Adipocyte (in vitro differentiated cells): ENCODE results near the gene PLXNA2.

Source experiments
- DNase-seq: peaks from one replicate; pipeline ENCODE4 v3.0.0-alpha.2; 2015; ENCODE audit warnings: low read depth
- H3K27me3 ChIP-seq: replicated peaks from 2 replicates; pipeline ENCODE4 v1.7.0; 2013; ENCODE audit warnings: mild to moderate bottlenecking, low read length, moderate library complexity; ENCODE audit not compliant: control insufficient read depth, insufficient read depth
- H3K36me3 ChIP-seq: 2 replicates; pipeline ENCODE4 v1.7.0; 2013; ENCODE audit warnings: low read length, mild to moderate bottlenecking, moderate library complexity; ENCODE audit not compliant: control insufficient read depth, insufficient read depth, severe bottlenecking
- H3K4me1 ChIP-seq: 2 replicates; pipeline ENCODE4 v1.7.0; 2013; ENCODE audit warnings: mild to moderate bottlenecking, low read length, moderate library complexity; ENCODE audit not compliant: control insufficient read depth, insufficient read depth
- H3K4me3 ChIP-seq: 2 replicates; pipeline ENCODE4 v1.7.0; 2013; ENCODE audit warnings: mild to moderate bottlenecking, low read length, moderate library complexity
- H3K9ac ChIP-seq: 2 replicates; pipeline ENCODE4 v1.7.0; 2013; ENCODE audit warnings: mild to moderate bottlenecking, low read length, moderate library complexity
- H3K9me3 ChIP-seq: 2 replicates; pipeline ENCODE4 v1.7.0; 2013; ENCODE audit warnings: mild to moderate bottlenecking, low read length, moderate library complexity; ENCODE audit not compliant: control insufficient read depth

The PLXNA2 gene

GRCh38 chr1:208077232-208078075, 166.7 kb downstream of the PLXNA2 start:
- DNase-seq: no peak
- Histone ChIP-seq H3K9me3 (no peaks in the 10 kb centered on the region), H3K27me3 (no peaks in the 10 kb centered on the region), H3K4me1 (no peaks in the 10 kb centered on the region), H3K4me3 (no peak overlapping the region), H3K9ac (no peak overlapping the region), H3K36me3 (peaks cover 13% of the 10 kb centered on the region)

- Histone ChIP-seq H3K9me3 (no peaks in the 10 kb centered on the region), H3K4me3 (no peak overlapping the region), H3K36me3 (peaks cover 9% of the 10 kb centered on the region), H3K4me1 (no peaks in the 10 kb centered on the region), H3K27me3 (no peaks in the 10 kb centered on the region), H3K9ac (no peak overlapping the region)
- no peak for DNase-seq
Measured at GRCh38 chr1:208074353-208074752, 169.8 kb downstream of the PLXNA2 start.

GRCh38 chr1:208071435-208072031, 172.7 kb downstream of the PLXNA2 start:
- Histone ChIP-seq H3K4me3 (no peak overlapping the region), H3K4me1 (no peaks in the 10 kb centered on the region), H3K36me3 (no peaks in the 10 kb centered on the region), H3K9me3 (no peaks in the 10 kb centered on the region), H3K27me3 (no peaks in the 10 kb centered on the region), H3K9ac (no peak overlapping the region)
- no peak for DNase-seq

- Histone ChIP-seq H3K9me3 (no peaks in the 10 kb centered on the region), H3K4me3 (no peak overlapping the region), H3K9ac (no peak overlapping the region), H3K36me3 (no peaks in the 10 kb centered on the region), H3K27me3 (no peaks in the 10 kb centered on the region), H3K4me1 (peaks cover 15% of the 10 kb centered on the region)
- no peak for DNase-seq
Measured at GRCh38 chr1:208069908-208070307, 174.3 kb downstream of the PLXNA2 start.

- peaks cover 16% of the 10 kb centered on the region for H3K4me1 ChIP-seq
- DNase-seq: no peak
- no peak overlapping the region for H3K4me3 ChIP-seq
- H3K9ac ChIP-seq: no peak overlapping the region
- H3K27me3 ChIP-seq: no peaks in the 10 kb centered on the region
- H3K36me3 ChIP-seq: no peaks in the 10 kb centered on the region
- no peaks in the 10 kb centered on the region for H3K9me3 ChIP-seq
Measured at GRCh38 chr1:208069317-208069716, 174.9 kb downstream of the PLXNA2 start.

- Histone ChIP-seq H3K4me3 (no peak overlapping the region), H3K27me3 (no peaks in the 10 kb centered on the region), H3K4me1 (peaks cover 16% of the 10 kb centered on the region), H3K36me3 (no peaks in the 10 kb centered on the region), H3K9ac (no peak overlapping the region), H3K9me3 (no peaks in the 10 kb centered on the region)
- no peak for DNase-seq
Measured at GRCh38 chr1:208068908-208069307, 175.3 kb downstream of the PLXNA2 start.

GRCh38 chr1:208068407-208068806, 175.8 kb downstream of the PLXNA2 start:
- H3K9me3 ChIP-seq: no peaks in the 10 kb centered on the region
- no peaks in the 10 kb centered on the region for H3K27me3 ChIP-seq
- no peak for DNase-seq
- H3K4me3 ChIP-seq: no peak overlapping the region
- no peaks in the 10 kb centered on the region for H3K36me3 ChIP-seq
- no peak overlapping the region for H3K9ac ChIP-seq
- H3K4me1 ChIP-seq: peaks cover 16% of the 10 kb centered on the region

- no peaks in the 10 kb centered on the region for H3K36me3 ChIP-seq
- no peak for DNase-seq
- H3K4me1 ChIP-seq: peaks cover 23% of the 10 kb centered on the region
- no peaks in the 10 kb centered on the region for H3K27me3 ChIP-seq
- H3K4me3 ChIP-seq: no peak overlapping the region
- no peaks in the 10 kb centered on the region for H3K9me3 ChIP-seq
- H3K9ac ChIP-seq: no peak overlapping the region
Measured at GRCh38 chr1:208066583-208066982, 177.6 kb downstream of the PLXNA2 start.

GRCh38 chr1:208065862-208066261, 178.3 kb downstream of the PLXNA2 start:
- no peaks in the 10 kb centered on the region for H3K36me3 ChIP-seq

GRCh38 chr1:208061632-208062031, 182.6 kb downstream of the PLXNA2 start:
- Histone ChIP-seq H3K9ac (no peak overlapping the region), H3K4me1 (peaks cover 26% of the 10 kb centered on the region), H3K36me3 (no peaks in the 10 kb centered on the region), H3K27me3 (no peaks in the 10 kb centered on the region), H3K9me3 (no peaks in the 10 kb centered on the region), H3K4me3 (no peak overlapping the region)
- no peak for DNase-seq

More at GRCh38 chr1:208065862-208066261, 178.3 kb downstream of the PLXNA2 start:
- no peaks in the 10 kb centered on the region for H3K27me3 ChIP-seq
- no peak overlapping the region for H3K9ac ChIP-seq
- DNase-seq: no peak
- no peaks in the 10 kb centered on the region for H3K9me3 ChIP-seq
- peaks cover 26% of the 10 kb centered on the region for H3K4me1 ChIP-seq
- H3K4me3 ChIP-seq: no peak overlapping the region

GRCh38 chr1:208061118-208061517, 183.1 kb downstream of the PLXNA2 start:
- Histone ChIP-seq H3K4me3 (no peak overlapping the region), H3K9me3 (no peaks in the 10 kb centered on the region), H3K4me1 (peaks cover 23% of the 10 kb centered on the region), H3K36me3 (no peaks in the 10 kb centered on the region), H3K27me3 (no peaks in the 10 kb centered on the region), H3K9ac (no peak overlapping the region)
- no peak for DNase-seq
